ENCODE results near the gene NUCKS1.

The NUCKS1 gene

GRCh38 chr1:205748403-205749233, 1.4 kb downstream of the NUCKS1 start:
- Histone ChIP-seq H3K9me3 (ENCODE audit: control insufficient read depth in 1 of 2, low read length in 2 of 2) (no peaks in the 10 kb centered on the region), H3K4me3 (ENCODE audit: low read depth in 1 of 2, low read length in 2 of 2) (peak overlapping the region; percentile 75 to 97), H3K27ac (ENCODE audit: low read length) (peak overlapping the region; percentile 98), H3K36me3 (ENCODE audit: control insufficient read depth in 1 of 2, insufficient read depth in 2 of 2, low read length in 2 of 2) (no peaks in the 10 kb centered on the region), H3K4me1 (ENCODE audit: control insufficient read depth in 1 of 2, insufficient read depth in 2 of 2, low read length in 2 of 2) (peaks cover 14 to 33% of the 10 kb centered on the region in 2 donors), H3K27me3 (ENCODE audit: low read depth, low read length) (no peaks in the 10 kb centered on the region)

GRCh38 chr1:205746757-205747412, 3.1 kb downstream of the NUCKS1 start:
- Histone ChIP-seq H3K9me3 (ENCODE audit: control insufficient read depth in 1 of 2, low read length in 2 of 2) (no peaks in the 10 kb centered on the region), H3K27ac (ENCODE audit: low read length) (peak overlapping the region; percentile 19), H3K36me3 (ENCODE audit: control insufficient read depth in 1 of 2, insufficient read depth in 2 of 2, low read length in 2 of 2) (no peaks in the 10 kb centered on the region), H3K27me3 (ENCODE audit: low read depth, low read length) (no peaks in the 10 kb centered on the region), H3K4me3 (ENCODE audit: low read depth in 1 of 2, low read length in 2 of 2) (peak overlapping the region; percentile 75 to 97), H3K4me1 (ENCODE audit: control insufficient read depth in 1 of 2, insufficient read depth in 2 of 2, low read length in 2 of 2) (peaks cover 18 to 41% of the 10 kb centered on the region in 2 donors)

- Histone ChIP-seq H3K27ac (ENCODE audit: low read length) (no peak overlapping the region), H3K27me3 (ENCODE audit: low read depth, low read length) (no peaks in the 10 kb centered on the region), H3K9me3 (ENCODE audit: control insufficient read depth in 1 of 2, low read length in 2 of 2) (no peaks in the 10 kb centered on the region), H3K4me1 (ENCODE audit: control insufficient read depth in 1 of 2, insufficient read depth in 2 of 2, low read length in 2 of 2) (peaks cover 18 to 50% of the 10 kb centered on the region in 2 donors), H3K36me3 (ENCODE audit: control insufficient read depth in 1 of 2, insufficient read depth in 2 of 2, low read length in 2 of 2) (no peaks in the 10 kb centered on the region), H3K4me3 (ENCODE audit: low read depth in 1 of 2, low read length in 2 of 2) (no peak overlapping the region)
These were observed 5.6 kb downstream of the NUCKS1 start for GRCh38 chr1:205744403-205744802.

- Histone ChIP-seq H3K4me3 (ENCODE audit: low read depth in 1 of 2, low read length in 2 of 2) (no peak overlapping the region), H3K9me3 (ENCODE audit: control insufficient read depth in 1 of 2, low read length in 2 of 2) (no peaks in the 10 kb centered on the region), H3K36me3 (ENCODE audit: control insufficient read depth in 1 of 2, insufficient read depth in 2 of 2, low read length in 2 of 2) (no peaks in the 10 kb centered on the region), H3K4me1 (ENCODE audit: control insufficient read depth in 1 of 2, insufficient read depth in 2 of 2, low read length in 2 of 2) (peaks cover 18 to 53% of the 10 kb centered on the region in 2 donors), H3K27ac (ENCODE audit: low read length) (no peak overlapping the region), H3K27me3 (ENCODE audit: low read depth, low read length) (no peaks in the 10 kb centered on the region)
These were observed 6.0 kb downstream of the NUCKS1 start for GRCh38 chr1:205743977-205744376.

- Histone ChIP-seq H3K36me3 (ENCODE audit: control insufficient read depth in 1 of 2, insufficient read depth in 2 of 2, low read length in 2 of 2) (no peaks in the 10 kb centered on the region), H3K4me3 (ENCODE audit: low read depth in 1 of 2, low read length in 2 of 2) (no peak overlapping the region), H3K4me1 (ENCODE audit: control insufficient read depth in 1 of 2, insufficient read depth in 2 of 2, low read length in 2 of 2) (peaks cover 8 to 48% of the 10 kb centered on the region in 2 donors), H3K27me3 (ENCODE audit: low read depth, low read length) (no peaks in the 10 kb centered on the region), H3K9me3 (ENCODE audit: control insufficient read depth in 1 of 2, low read length in 2 of 2) (no peaks in the 10 kb centered on the region), H3K27ac (ENCODE audit: low read length) (no peak overlapping the region)
These were observed 8.3 kb downstream of the NUCKS1 start for GRCh38 chr1:205741681-205742080.

GRCh38 chr1:205739348-205740160, 10.4 kb downstream of the NUCKS1 start:
- peaks cover 3 to 31% of the 10 kb centered on the region in 2 donors for H3K4me1 ChIP-seq (ENCODE audit: control insufficient read depth in 1 of 2, insufficient read depth in 2 of 2, low read length in 2 of 2)
- no peak overlapping the region for H3K27ac ChIP-seq (ENCODE audit: low read length)
- H3K36me3 ChIP-seq (ENCODE audit: control insufficient read depth in 1 of 2, insufficient read depth in 2 of 2, low read length in 2 of 2), result no peaks in the 10 kb centered on the region
- no peaks in the 10 kb centered on the region for H3K27me3 ChIP-seq (ENCODE audit: low read depth, low read length)
- no peak overlapping the region for H3K4me3 ChIP-seq (ENCODE audit: low read depth in 1 of 2, low read length in 2 of 2)
- no peaks in the 10 kb centered on the region for H3K9me3 ChIP-seq (ENCODE audit: control insufficient read depth in 1 of 2, low read length in 2 of 2)

GRCh38 chr1:205735218-205735617, 14.8 kb downstream of the NUCKS1 start:
- Histone ChIP-seq H3K36me3 (ENCODE audit: control insufficient read depth in 1 of 2, insufficient read depth in 2 of 2, low read length in 2 of 2) (no peaks in the 10 kb centered on the region), H3K27me3 (ENCODE audit: low read depth, low read length) (no peaks in the 10 kb centered on the region), H3K9me3 (ENCODE audit: control insufficient read depth in 1 of 2, low read length in 2 of 2) (no peaks in the 10 kb centered on the region), H3K4me3 (ENCODE audit: low read depth in 1 of 2, low read length in 2 of 2) (no peak overlapping the region), H3K4me1 (ENCODE audit: control insufficient read depth in 1 of 2, insufficient read depth in 2 of 2, low read length in 2 of 2) (peaks cover 0 to 22% of the 10 kb centered on the region in 2 donors), H3K27ac (ENCODE audit: low read length) (no peak overlapping the region)

- no peak overlapping the region for H3K27ac ChIP-seq (ENCODE audit: low read length)
- H3K9me3 ChIP-seq (ENCODE audit: control insufficient read depth in 1 of 2, low read length in 2 of 2), result no peaks in the 10 kb centered on the region
- peaks cover 0 to 12% of the 10 kb centered on the region in 2 donors for H3K4me1 ChIP-seq (ENCODE audit: control insufficient read depth in 1 of 2, insufficient read depth in 2 of 2, low read length in 2 of 2)
- no peak overlapping the region for H3K4me3 ChIP-seq (ENCODE audit: low read depth in 1 of 2, low read length in 2 of 2)
- peaks cover 0 to 10% of the 10 kb centered on the region in 2 donors for H3K36me3 ChIP-seq (ENCODE audit: control insufficient read depth in 1 of 2, insufficient read depth in 2 of 2, low read length in 2 of 2)
- no peaks in the 10 kb centered on the region for H3K27me3 ChIP-seq (ENCODE audit: low read depth, low read length)
These were observed 16.4 kb downstream of the NUCKS1 start for GRCh38 chr1:205733438-205734175.

- no peak overlapping the region for H3K27ac ChIP-seq (ENCODE audit: low read length)
- no peaks in the 10 kb centered on the region for H3K4me1 ChIP-seq (ENCODE audit: control insufficient read depth in 1 of 2, insufficient read depth in 2 of 2, low read length in 2 of 2)
- H3K27me3 ChIP-seq (ENCODE audit: low read depth, low read length), result no peaks in the 10 kb centered on the region
- H3K36me3 ChIP-seq (ENCODE audit: control insufficient read depth in 1 of 2, insufficient read depth in 2 of 2, low read length in 2 of 2), result peaks cover 8 to 21% of the 10 kb centered on the region in 2 donors
- H3K4me3 ChIP-seq (ENCODE audit: low read depth in 1 of 2, low read length in 2 of 2), result no peak overlapping the region
- no peaks in the 10 kb centered on the region for H3K9me3 ChIP-seq (ENCODE audit: control insufficient read depth in 1 of 2, low read length in 2 of 2)
These were observed 19.9 kb downstream of the NUCKS1 start for GRCh38 chr1:205729945-205730610.

- H3K4me1 ChIP-seq (ENCODE audit: control insufficient read depth in 1 of 2, insufficient read depth in 2 of 2, low read length in 2 of 2), result no peaks in the 10 kb centered on the region
- H3K27ac ChIP-seq (ENCODE audit: low read length), result no peak overlapping the region
- H3K36me3 ChIP-seq (ENCODE audit: control insufficient read depth in 1 of 2, insufficient read depth in 2 of 2, low read length in 2 of 2), result peaks cover 8 to 26% of the 10 kb centered on the region in 2 donors
- H3K4me3 ChIP-seq (ENCODE audit: low read depth in 1 of 2, low read length in 2 of 2), result no peak overlapping the region
- no peaks in the 10 kb centered on the region for H3K27me3 ChIP-seq (ENCODE audit: low read depth, low read length)
- no peaks in the 10 kb centered on the region for H3K9me3 ChIP-seq (ENCODE audit: control insufficient read depth in 1 of 2, low read length in 2 of 2)
These were observed 23.3 kb downstream of the NUCKS1 start for GRCh38 chr1:205726619-205727125.
